Fibroblast of pulmonary artery (primary cell): ENCODE measurements around the gene POLR1H.

Experiments
- DNase-seq: peaks from one replicate; pipeline ENCODE4 v3.0.0-alpha.2; 2010; ENCODE audit warnings: low read depth
- H3K4me3 ChIP-seq: replicated peaks from 2 replicates; pipeline ENCODE4 v1.5.1; 2011; ENCODE audit warnings: low read depth, mild to moderate bottlenecking, control low read depth, low read length, moderate library complexity
- CTCF ChIP-seq: IDR thresholded peaks from 2 replicates; pipeline ENCODE4 v1.5.1; 2011; ENCODE audit warnings: mild to moderate bottlenecking, control low read depth, low read length, inconsistent platforms; ENCODE audit errors: missing control alignments

POLR1H gene

DNA sequence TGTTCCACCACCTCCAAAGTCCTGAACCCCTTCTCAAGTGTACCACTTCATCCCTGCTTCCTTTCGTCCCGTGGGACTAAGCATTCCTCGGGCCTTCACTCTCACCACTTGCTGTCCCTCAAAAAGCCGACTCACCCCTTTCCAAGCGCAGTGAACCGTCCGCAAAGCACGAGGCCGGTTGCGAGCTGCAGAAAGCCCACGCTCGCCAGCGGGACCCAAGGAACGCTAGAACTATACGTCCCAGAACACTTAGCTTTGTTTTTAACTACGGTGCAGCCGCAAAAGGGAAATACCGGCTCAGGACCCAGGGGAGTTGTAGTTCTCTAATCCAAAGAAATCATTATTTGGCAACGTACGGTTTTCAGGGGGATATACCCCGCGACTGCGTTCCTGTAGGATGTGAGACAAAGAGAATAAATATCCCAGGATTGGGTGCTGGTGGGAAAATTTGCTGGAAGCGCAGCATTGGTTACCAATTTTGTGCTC is 416 bp upstream of the POLR1H start:
- no peak for TF ChIP-seq CTCF
- peak overlapping the region; percentile 97 for H3K4me3 ChIP-seq
- peak; percentile 34 for DNase-seq

DNA sequence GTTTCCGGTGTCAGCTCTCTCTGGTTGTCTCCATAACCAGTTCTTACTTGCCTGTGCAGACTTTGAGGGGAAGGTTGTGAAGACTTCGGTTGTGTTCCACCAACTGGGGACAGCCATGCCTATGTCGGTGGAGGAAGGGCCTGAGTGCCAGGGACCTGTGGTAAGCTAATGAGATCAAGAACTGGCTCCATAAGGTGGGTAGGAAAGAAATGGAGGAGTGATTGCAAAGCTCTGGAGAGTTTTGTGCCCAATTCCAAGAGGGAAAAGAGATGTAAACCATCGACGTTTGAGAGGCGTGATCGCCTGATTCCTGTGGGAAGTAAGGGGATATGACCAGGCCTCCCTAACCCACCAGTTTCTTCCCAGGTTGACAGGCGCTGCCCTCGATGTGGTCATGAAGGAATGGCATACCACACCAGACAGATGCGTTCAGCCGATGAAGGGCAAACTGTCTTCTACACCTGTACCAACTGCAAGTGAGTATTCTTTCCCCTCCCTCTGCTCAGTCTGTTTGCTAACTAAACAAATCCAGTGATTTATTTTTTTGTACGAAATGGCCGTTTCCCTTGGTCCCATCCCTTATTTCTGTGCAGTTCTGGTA is 893 bp downstream of the POLR1H start:
- H3K4me3 ChIP-seq = peak overlapping the region; percentile 97
- no peak for DNase-seq
- TF ChIP-seq CTCF = no peak

GRCh38 chr6:30062471-30063178 is 1.6 kb downstream of the POLR1H start:
- TF ChIP-seq CTCF = no peak
- H3K4me3 ChIP-seq = peak overlapping the region; percentile 97
- no peak for DNase-seq

GRCh38 chr6:30063315-30063714 is 2.2 kb downstream of the POLR1H start:
- TF ChIP-seq CTCF = no peak
- no peak overlapping the region for H3K4me3 ChIP-seq
- no peak for DNase-seq

DNA sequence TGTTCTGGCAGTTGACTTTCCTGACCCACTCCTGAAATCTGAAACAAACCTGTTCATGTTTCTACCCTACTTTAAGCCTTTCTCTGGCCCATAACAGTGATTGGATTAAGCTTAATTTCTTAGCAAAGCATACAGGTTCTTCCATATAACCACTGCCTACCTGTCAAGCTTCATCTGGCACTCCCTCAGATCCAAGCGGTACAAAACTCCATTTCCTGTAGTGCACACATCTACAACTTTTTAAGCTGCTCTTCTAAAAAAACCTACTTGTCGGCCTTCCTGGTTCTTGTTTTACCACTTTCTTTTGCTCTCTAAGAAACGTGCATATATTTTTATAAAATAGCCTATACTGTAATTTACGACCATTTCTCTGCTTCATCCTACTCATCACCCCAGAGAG is 5.0 kb downstream of the POLR1H start:
- H3K4me3 ChIP-seq = peak overlapping the region; percentile 87
- TF ChIP-seq CTCF = no peak
- no peak for DNase-seq

GRCh38 chr6:30066577-30067459 is 5.8 kb downstream of the POLR1H start, which contains the start of gene PPP1R11:
Gene PPP1R11, plus strand, starts transcription at chr6:30067198. Its CDS starts 213 bp downstream, at chr6:30067411.
- no peak for TF ChIP-seq CTCF
- peak; percentile 99 for DNase-seq
- H3K4me3 ChIP-seq = peak within 1 kb of the TSS; percentile 87
